Measurements from ENCODE around the gene ATRN.

Gene ATRN

DNA sequence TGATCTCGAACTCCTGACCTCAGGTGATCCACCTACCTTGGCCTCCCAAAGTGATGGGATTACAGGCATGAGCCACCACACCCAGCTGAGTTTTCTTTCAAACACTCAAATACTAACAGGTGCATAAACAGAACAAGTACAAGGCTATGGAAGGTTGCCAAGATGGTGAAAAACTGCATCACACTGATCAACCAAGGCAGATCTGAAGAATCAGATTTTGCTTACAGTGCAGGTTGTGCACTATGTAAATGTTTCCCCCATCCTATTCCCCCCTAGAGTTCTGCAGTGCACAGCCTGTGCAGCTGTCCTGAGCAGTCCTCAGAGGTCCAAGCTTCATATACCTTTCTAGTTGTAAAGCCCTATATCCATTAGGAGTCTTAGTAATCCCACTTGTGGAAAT, 119.3 kb downstream of the ATRN start:
- H3K36me3 ChIP-seq (ENCODE audit: insufficient read depth, low read length) = no peaks in the 10 kb centered on the region
- no peaks in the 10 kb centered on the region for H3K27me3 ChIP-seq (ENCODE audit: insufficient read depth, low read length)
- TF ChIP-seq EZH2 (IDR thresholded peaks at IDR 0.05; ENCODE audit: borderline replicate concordance, low read length) = no peak
- TF ChIP-seq, protein P1, sequence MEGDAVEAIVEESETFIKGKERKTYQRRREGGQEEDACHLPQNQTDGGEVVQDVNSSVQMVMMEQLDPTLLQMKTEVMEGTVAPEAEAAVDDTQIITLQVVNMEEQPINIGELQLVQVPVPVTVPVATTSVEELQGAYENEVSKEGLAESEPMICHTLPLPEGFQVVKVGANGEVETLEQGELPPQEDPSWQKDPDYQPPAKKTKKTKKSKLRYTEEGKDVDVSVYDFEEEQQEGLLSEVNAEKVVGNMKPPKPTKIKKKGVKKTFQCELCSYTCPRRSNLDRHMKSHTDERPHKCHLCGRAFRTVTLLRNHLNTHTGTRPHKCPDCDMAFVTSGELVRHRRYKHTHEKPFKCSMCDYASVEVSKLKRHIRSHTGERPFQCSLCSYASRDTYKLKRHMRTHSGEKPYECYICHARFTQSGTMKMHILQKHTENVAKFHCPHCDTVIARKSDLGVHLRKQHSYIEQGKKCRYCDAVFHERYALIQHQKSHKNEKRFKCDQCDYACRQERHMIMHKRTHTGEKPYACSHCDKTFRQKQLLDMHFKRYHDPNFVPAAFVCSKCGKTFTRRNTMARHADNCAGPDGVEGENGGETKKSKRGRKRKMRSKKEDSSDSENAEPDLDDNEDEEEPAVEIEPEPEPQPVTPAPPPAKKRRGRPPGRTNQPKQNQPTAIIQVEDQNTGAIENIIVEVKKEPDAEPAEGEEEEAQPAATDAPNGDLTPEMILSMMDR (IDR thresholded peaks at IDR 0.05; ENCODE audit: low read length) = no peak
- H3K9me2 ChIP-seq (ENCODE audit: low read depth, low read length) = no peaks in the 10 kb centered on the region
- no peak overlapping the region for H3K4me3 ChIP-seq (ENCODE audit: low read depth, low read length, poor library complexity, severe bottlenecking)
- H3K9ac ChIP-seq (ENCODE audit: low read length) = no peak overlapping the region
- no peaks in the 10 kb centered on the region for H3K79me2 ChIP-seq (ENCODE audit: insufficient read depth, low read length)
- H4K20me1 ChIP-seq (ENCODE audit: insufficient read depth, low read length) = no peaks in the 10 kb centered on the region
- no peaks in the 10 kb centered on the region for H3F3A ChIP-seq (ENCODE audit: insufficient read depth, low read length)
- H3K4me2 ChIP-seq (ENCODE audit: low read length) = no peak overlapping the region
- H3K4me1 ChIP-seq (ENCODE audit: insufficient read depth, low read length, severe bottlenecking) = no peaks in the 10 kb centered on the region
- H3K9me3 ChIP-seq (ENCODE audit: low read length) = no peaks in the 10 kb centered on the region
- no peak overlapping the region for H3K27ac ChIP-seq (ENCODE audit: low read depth, low read length, poor library complexity, severe bottlenecking)
- no peak overlapping the region for H2AFZ ChIP-seq (ENCODE audit: low read length)

DNA sequence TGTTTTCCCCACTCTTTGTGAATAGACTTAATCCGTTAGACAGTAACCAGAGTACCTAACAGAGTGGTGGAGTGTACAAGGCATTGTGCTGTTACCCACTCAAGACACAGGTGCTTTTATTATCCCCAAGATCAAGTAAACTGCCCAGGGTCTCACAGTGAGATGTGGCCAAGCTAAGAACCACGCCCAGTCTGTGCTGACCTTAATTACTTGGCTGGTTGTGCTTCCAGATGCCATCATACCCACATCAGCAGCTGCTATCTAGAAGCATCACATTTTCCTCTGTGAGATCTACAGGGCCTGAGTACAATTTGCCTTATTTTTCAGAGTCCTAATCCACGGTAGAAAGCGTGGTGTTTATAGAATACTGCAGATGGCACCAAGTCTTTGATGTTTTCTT, 122.1 kb downstream of the ATRN start:
- Histone ChIP-seq H3K4me1 (ENCODE audit: insufficient read depth, low read length, severe bottlenecking) (no peaks in the 10 kb centered on the region), H3K4me2 (ENCODE audit: low read length) (no peak overlapping the region), H4K20me1 (ENCODE audit: insufficient read depth, low read length) (no peaks in the 10 kb centered on the region), H3K9ac (ENCODE audit: low read length) (no peak overlapping the region), H3K79me2 (ENCODE audit: insufficient read depth, low read length) (no peaks in the 10 kb centered on the region), H3K4me3 (ENCODE audit: low read depth, low read length, poor library complexity, severe bottlenecking) (no peak overlapping the region), H3K27me3 (ENCODE audit: insufficient read depth, low read length) (no peaks in the 10 kb centered on the region), H3K9me3 (ENCODE audit: low read length) (no peaks in the 10 kb centered on the region), H3F3A (ENCODE audit: insufficient read depth, low read length) (no peaks in the 10 kb centered on the region), H2AFZ (ENCODE audit: low read length) (no peak overlapping the region), H3K27ac (ENCODE audit: low read depth, low read length, poor library complexity, severe bottlenecking) (no peak overlapping the region), H3K9me2 (ENCODE audit: low read depth, low read length) (no peaks in the 10 kb centered on the region), H3K36me3 (ENCODE audit: insufficient read depth, low read length) (no peaks in the 10 kb centered on the region)
- TF ChIP-seq, protein P1 (IDR thresholded peaks at IDR 0.05; ENCODE audit: low read length) = no peak
- TF ChIP-seq EZH2 (IDR thresholded peaks at IDR 0.05; ENCODE audit: borderline replicate concordance, low read length) = no peak

DNA sequence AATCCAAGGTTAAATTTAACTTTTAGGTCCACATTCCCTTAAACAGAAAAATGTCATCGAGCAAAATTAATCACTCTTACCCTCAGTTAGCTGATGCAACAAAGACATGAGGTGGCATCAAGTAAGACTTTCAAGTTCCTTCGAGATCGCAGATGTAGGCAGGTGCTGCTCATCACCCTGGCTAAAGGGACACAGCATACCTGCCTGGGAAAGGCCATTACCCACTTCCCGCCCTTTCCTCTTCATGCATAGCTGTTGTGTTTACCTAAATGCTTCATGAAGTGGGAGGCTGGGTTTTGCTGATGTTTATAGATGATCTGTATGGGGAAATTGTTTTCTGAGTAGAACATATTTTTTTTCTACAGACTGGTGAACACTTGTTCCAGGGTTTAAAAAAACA, 124.7 kb downstream of the ATRN start:
- Histone ChIP-seq H4K20me1 (ENCODE audit: insufficient read depth, low read length) (no peaks in the 10 kb centered on the region), H3K4me3 (ENCODE audit: low read depth, low read length, poor library complexity, severe bottlenecking) (no peak overlapping the region), H3K27ac (ENCODE audit: low read depth, low read length, poor library complexity, severe bottlenecking) (no peak overlapping the region), H3K4me2 (ENCODE audit: low read length) (no peak overlapping the region), H3K36me3 (ENCODE audit: insufficient read depth, low read length) (peaks cover 4% of the 10 kb centered on the region; the same call in 1 of the 2 replicates), H3K79me2 (ENCODE audit: insufficient read depth, low read length) (no peaks in the 10 kb centered on the region), H3K4me1 (ENCODE audit: insufficient read depth, low read length, severe bottlenecking) (no peaks in the 10 kb centered on the region), H3K9me2 (ENCODE audit: low read depth, low read length) (no peaks in the 10 kb centered on the region), H3K9me3 (ENCODE audit: low read length) (no peaks in the 10 kb centered on the region), H3F3A (ENCODE audit: insufficient read depth, low read length) (no peaks in the 10 kb centered on the region), H3K9ac (ENCODE audit: low read length) (no peak overlapping the region), H2AFZ (ENCODE audit: low read length) (no peak overlapping the region), H3K27me3 (ENCODE audit: insufficient read depth, low read length) (no peaks in the 10 kb centered on the region)
- no peak for TF ChIP-seq EZH2 (IDR thresholded peaks at IDR 0.05; ENCODE audit: borderline replicate concordance, low read length)
- TF ChIP-seq, protein P1 (IDR thresholded peaks at IDR 0.05; ENCODE audit: low read length) = no peak

All from OCI-LY1 (cell line).